ENCODE measurements around the gene PRKCE.

Gene PRKCE

DNA sequence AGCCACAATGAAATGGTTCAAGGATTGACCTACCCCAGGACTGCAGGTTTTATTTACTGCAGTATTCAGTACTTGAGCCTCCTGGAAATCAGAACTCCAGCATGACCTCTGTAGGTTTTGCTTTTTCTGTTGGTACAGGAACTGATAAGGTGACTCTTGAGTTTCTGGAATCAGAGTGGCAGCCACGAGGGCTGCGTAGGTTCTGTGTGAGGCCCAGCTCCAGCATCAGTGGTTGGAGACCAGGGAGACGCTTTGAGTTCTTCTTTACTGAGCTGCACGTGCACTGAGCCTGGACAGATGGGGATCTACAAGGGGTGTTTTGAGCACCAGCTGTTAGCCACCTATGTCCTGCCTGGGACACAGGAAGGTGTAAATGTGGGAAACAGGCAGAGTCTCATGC, 423.0 kb downstream of the PRKCE start:
- Histone ChIP-seq H3K4me3 (ENCODE audit: insufficient read length, low read depth) (no peak overlapping the region), H3K9ac (ENCODE audit: insufficient read length, low read depth) (no peak overlapping the region), H3K27me3 (ENCODE audit: insufficient read depth, insufficient read length) (no peaks in the 10 kb centered on the region), H3K9me3 (ENCODE audit: insufficient read depth, low read length) (no peaks in the 10 kb centered on the region), H3K4me1 (ENCODE audit: insufficient read depth, insufficient read length) (no peaks in the 10 kb centered on the region), H3K36me3 (ENCODE audit: insufficient read depth, insufficient read length, low read length) (no peaks in the 10 kb centered on the region)
- no peak for TF ChIP-seq YY1 (IDR thresholded peaks at IDR 0.05; ENCODE audit: insufficient read depth, insufficient read length)
- no peak for TF ChIP-seq SUZ12 (IDR thresholded peaks at IDR 0.05; ENCODE audit: extremely low read depth, insufficient read depth, insufficient read length)
- TF ChIP-seq ZNF274 (IDR thresholded peaks at IDR 0.05; ENCODE audit: low read depth, low read length): no peak
- no peak for DNase-seq (ENCODE audit: low read depth, low spot score)

- Histone ChIP-seq H3K9ac (ENCODE audit: insufficient read length, low read depth) (no peak overlapping the region), H3K9me3 (ENCODE audit: insufficient read depth, low read length) (no peaks in the 10 kb centered on the region), H3K27me3 (ENCODE audit: insufficient read depth, insufficient read length) (no peaks in the 10 kb centered on the region), H3K4me1 (ENCODE audit: insufficient read depth, insufficient read length) (no peaks in the 10 kb centered on the region), H3K4me3 (ENCODE audit: insufficient read length, low read depth) (no peak overlapping the region), H3K36me3 (ENCODE audit: insufficient read depth, insufficient read length, low read length) (no peaks in the 10 kb centered on the region)
- no peak for TF ChIP-seq SUZ12 (IDR thresholded peaks at IDR 0.05; ENCODE audit: extremely low read depth, insufficient read depth, insufficient read length)
- TF ChIP-seq YY1 (IDR thresholded peaks at IDR 0.05; ENCODE audit: insufficient read depth, insufficient read length): no peak
- TF ChIP-seq ZNF274 (IDR thresholded peaks at IDR 0.05; ENCODE audit: low read depth, low read length): no peak
- no peak for DNase-seq (ENCODE audit: low read depth, low spot score)
Measured at GRCh38 chr2:46075848-46076247, 424.4 kb downstream of the PRKCE start.

GRCh38 chr2:46076251-46076650, 424.8 kb downstream of the PRKCE start:
- Histone ChIP-seq H3K4me3 (ENCODE audit: insufficient read length, low read depth) (no peak overlapping the region), H3K9ac (ENCODE audit: insufficient read length, low read depth) (no peak overlapping the region), H3K36me3 (ENCODE audit: insufficient read depth, insufficient read length, low read length) (no peaks in the 10 kb centered on the region), H3K27me3 (ENCODE audit: insufficient read depth, insufficient read length) (no peaks in the 10 kb centered on the region), H3K9me3 (ENCODE audit: insufficient read depth, low read length) (no peaks in the 10 kb centered on the region), H3K4me1 (ENCODE audit: insufficient read depth, insufficient read length) (no peaks in the 10 kb centered on the region)
- no peak for DNase-seq (ENCODE audit: low read depth, low spot score)
- TF ChIP-seq SUZ12 (IDR thresholded peaks at IDR 0.05; ENCODE audit: extremely low read depth, insufficient read depth, insufficient read length) (no peak), ZNF274 (IDR thresholded peaks at IDR 0.05; ENCODE audit: low read depth, low read length) (no peak), YY1 (IDR thresholded peaks at IDR 0.05; ENCODE audit: insufficient read depth, insufficient read length) (no peak)

GRCh38 chr2:46076875-46077274, 425.4 kb downstream of the PRKCE start:
- Histone ChIP-seq H3K9ac (ENCODE audit: insufficient read length, low read depth) (no peak overlapping the region), H3K4me3 (ENCODE audit: insufficient read length, low read depth) (no peak overlapping the region), H3K27me3 (ENCODE audit: insufficient read depth, insufficient read length) (no peaks in the 10 kb centered on the region), H3K4me1 (ENCODE audit: insufficient read depth, insufficient read length) (no peaks in the 10 kb centered on the region), H3K36me3 (ENCODE audit: insufficient read depth, insufficient read length, low read length) (no peaks in the 10 kb centered on the region), H3K9me3 (ENCODE audit: insufficient read depth, low read length) (no peaks in the 10 kb centered on the region)
- DNase-seq (ENCODE audit: low read depth, low spot score): no peak
- TF ChIP-seq YY1 (IDR thresholded peaks at IDR 0.05; ENCODE audit: insufficient read depth, insufficient read length) (no peak), ZNF274 (IDR thresholded peaks at IDR 0.05; ENCODE audit: low read depth, low read length) (no peak), SUZ12 (IDR thresholded peaks at IDR 0.05; ENCODE audit: extremely low read depth, insufficient read depth, insufficient read length) (no peak)

DNA sequence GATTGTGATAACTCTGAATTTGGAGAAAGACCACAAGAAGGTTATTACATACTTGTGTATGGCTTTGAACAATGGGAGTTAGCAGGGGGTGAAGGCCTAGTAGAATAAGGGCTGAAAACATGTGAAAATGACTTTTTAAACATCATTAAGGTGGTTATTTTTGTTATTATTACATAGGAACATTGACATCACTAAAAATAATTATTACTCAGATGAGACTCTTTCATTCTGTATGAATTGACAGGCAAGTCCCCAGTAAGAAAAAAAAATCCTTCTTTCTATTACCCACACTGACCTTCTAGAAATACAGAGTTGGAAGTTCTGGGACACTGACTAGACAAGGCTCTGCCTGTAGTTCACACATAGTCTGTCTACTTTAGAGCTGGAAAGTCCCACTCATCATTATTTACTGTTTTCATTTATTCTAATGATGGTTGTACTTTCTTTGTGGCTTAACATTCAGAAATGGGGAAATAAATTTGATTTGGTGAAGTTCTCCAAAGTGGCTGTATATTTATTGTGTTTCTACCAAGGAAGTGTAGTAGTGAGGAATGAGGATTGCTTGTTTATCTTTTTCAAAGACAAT, 426.1 kb downstream of the PRKCE start:
- Histone ChIP-seq H3K9me3 (ENCODE audit: insufficient read depth, low read length) (no peaks in the 10 kb centered on the region), H3K9ac (ENCODE audit: insufficient read length, low read depth) (no peak overlapping the region), H3K4me1 (ENCODE audit: insufficient read depth, insufficient read length) (no peaks in the 10 kb centered on the region), H3K4me3 (ENCODE audit: insufficient read length, low read depth) (no peak overlapping the region), H3K36me3 (ENCODE audit: insufficient read depth, insufficient read length, low read length) (no peaks in the 10 kb centered on the region), H3K27me3 (ENCODE audit: insufficient read depth, insufficient read length) (no peaks in the 10 kb centered on the region)
- DNase-seq (ENCODE audit: low read depth, low spot score): no peak
- TF ChIP-seq ZNF274 (IDR thresholded peaks at IDR 0.05; ENCODE audit: low read depth, low read length) (no peak), YY1 (IDR thresholded peaks at IDR 0.05; ENCODE audit: insufficient read depth, insufficient read length) (no peak), SUZ12 (IDR thresholded peaks at IDR 0.05; ENCODE audit: extremely low read depth, insufficient read depth, insufficient read length) (no peak)

GRCh38 chr2:46079985-46080560, 428.6 kb downstream of the PRKCE start:
- Histone ChIP-seq H3K36me3 (ENCODE audit: insufficient read depth, insufficient read length, low read length) (no peaks in the 10 kb centered on the region), H3K27me3 (ENCODE audit: insufficient read depth, insufficient read length) (no peaks in the 10 kb centered on the region), H3K9me3 (ENCODE audit: insufficient read depth, low read length) (no peaks in the 10 kb centered on the region), H3K4me1 (ENCODE audit: insufficient read depth, insufficient read length) (no peaks in the 10 kb centered on the region), H3K4me3 (ENCODE audit: insufficient read length, low read depth) (no peak overlapping the region), H3K9ac (ENCODE audit: insufficient read length, low read depth) (no peak overlapping the region)
- TF ChIP-seq YY1 (IDR thresholded peaks at IDR 0.05; ENCODE audit: insufficient read depth, insufficient read length) (no peak), SUZ12 (IDR thresholded peaks at IDR 0.05; ENCODE audit: extremely low read depth, insufficient read depth, insufficient read length) (no peak), ZNF274 (IDR thresholded peaks at IDR 0.05; ENCODE audit: low read depth, low read length) (no peak)
- DNase-seq (ENCODE audit: low read depth, low spot score): no peak

GRCh38 chr2:46082531-46083485, 431.3 kb downstream of the PRKCE start:
- Histone ChIP-seq H3K9me3 (ENCODE audit: insufficient read depth, low read length) (no peaks in the 10 kb centered on the region), H3K36me3 (ENCODE audit: insufficient read depth, insufficient read length, low read length) (no peaks in the 10 kb centered on the region), H3K4me3 (ENCODE audit: insufficient read length, low read depth) (no peak overlapping the region), H3K9ac (ENCODE audit: insufficient read length, low read depth) (no peak overlapping the region), H3K27me3 (ENCODE audit: insufficient read depth, insufficient read length) (no peaks in the 10 kb centered on the region), H3K4me1 (ENCODE audit: insufficient read depth, insufficient read length) (no peaks in the 10 kb centered on the region)
- TF ChIP-seq YY1 (IDR thresholded peaks at IDR 0.05; ENCODE audit: insufficient read depth, insufficient read length) (no peak), ZNF274 (IDR thresholded peaks at IDR 0.05; ENCODE audit: low read depth, low read length) (no peak), SUZ12 (IDR thresholded peaks at IDR 0.05; ENCODE audit: extremely low read depth, insufficient read depth, insufficient read length) (no peak)
- no peak for DNase-seq (ENCODE audit: low read depth, low spot score)

Data from NT2/D1 (cell line).